GM19455 (cell line): ENCODE results near the gene CASKIN1.

Experiments used
- ATAC-seq: cut with Tn5 transposase; IDR thresholded peaks from one replicate; pipeline ENCODE4 v1.9.1; 2021; ENCODE audit not compliant: unreplicated experiment

Gene CASKIN1

GRCh38 chr16:2195322-2196161, 863 bp downstream of the CASKIN1 start:
- ATAC-seq = no peak

- no peak for ATAC-seq
These were observed 1.5 kb downstream of the CASKIN1 start for GRCh38 chr16:2194852-2195321.

GRCh38 chr16:2194166-2194834, 2.1 kb downstream of the CASKIN1 start:
- no peak for ATAC-seq

- ATAC-seq = no peak
These were observed 5.0 kb downstream of the CASKIN1 start for GRCh38 chr16:2191446-2191706.

GRCh38 chr16:2190659-2191445, 5.6 kb downstream of the CASKIN1 start:
- no peak for ATAC-seq

- no peak for ATAC-seq
These were observed 6.3 kb downstream of the CASKIN1 start for GRCh38 chr16:2190002-2190658.

GRCh38 chr16:2189252-2189893, 7.0 kb downstream of the CASKIN1 start:
- ATAC-seq = no peak

- no peak for ATAC-seq
These were observed 8.0 kb downstream of the CASKIN1 start for GRCh38 chr16:2188395-2188794.

GRCh38 chr16:2187212-2187611, 9.2 kb downstream of the CASKIN1 start:
- ATAC-seq = no peak

- ATAC-seq = no peak
These were observed 9.9 kb downstream of the CASKIN1 start for GRCh38 chr16:2186505-2186904.

GRCh38 chr16:2186064-2186463, 10.3 kb downstream of the CASKIN1 start:
- ATAC-seq = no peak

GRCh38 chr16:2184962-2185361, 11.4 kb downstream of the CASKIN1 start:
- no peak for ATAC-seq

- no peak for ATAC-seq
These were observed 12.1 kb downstream of the CASKIN1 start for GRCh38 chr16:2184346-2184745.

- ATAC-seq = no peak
These were observed 12.7 kb downstream of the CASKIN1 start for GRCh38 chr16:2183671-2184070.

- no peak for ATAC-seq
These were observed 14.5 kb downstream of the CASKIN1 start for GRCh38 chr16:2181952-2182351.

GRCh38 chr16:2180962-2181923, 15.2 kb downstream of the CASKIN1 start:
- ATAC-seq = no peak

- no peak for ATAC-seq
These were observed 15.9 kb downstream of the CASKIN1 start for GRCh38 chr16:2180461-2180860.

GRCh38 chr16:2179576-2179975, 16.8 kb downstream of the CASKIN1 start:
- no peak for ATAC-seq

- ATAC-seq = no peak
These were observed 17.3 kb downstream of the CASKIN1 start for GRCh38 chr16:2179107-2179501.
